HepG2 (cell line): ENCODE measurements around the gene SPAG9. TPM values are rescaled to one million over a fixed set of nuclear protein-coding genes. Genes with fewer than 3 reads are reported as not detected.

Experiments
- CBFB ChIP-seq: sonication (generic); formaldehyde crosslinking; IDR thresholded peaks from 2 replicates; pipeline ENCODE4 v1.4.0; 2020; ENCODE audit warnings: missing genetic modification reagents
- JDP2 ChIP-seq: sonication (generic); formaldehyde crosslinking; IDR thresholded peaks from 2 replicates; pipeline ENCODE4 v1.8.1; 2022; ENCODE audit warnings: missing genetic modification reagents, borderline replicate concordance
- KLF15 ChIP-seq: sonication (generic); formaldehyde crosslinking; IDR thresholded peaks from 2 replicates; pipeline ENCODE4 v1.8.1; 2023; ENCODE audit warnings: borderline replicate concordance, mild to moderate bottlenecking, inconsistent platforms, missing genetic modification reagents, mixed read lengths
- LCORL ChIP-seq, 2 experiments: fragments of 450-650 bp in 1 of 2; sonication (generic) in 1 of 2; formaldehyde crosslinking in 1 of 2; IDR thresholded peaks; 2 replicates each; pipeline versions ENCODE4 v1.5.0 to v1.6.1; 2017 to 2020; ENCODE audit warnings: antibody characterized with exemption in 1 of 2, missing genetic modification reagents in 1 of 2
- MEIS1 ChIP-seq: sonication (generic); formaldehyde crosslinking; IDR thresholded peaks from 2 replicates; pipeline ENCODE4 v1.9.0; 2021; ENCODE audit warnings: mild to moderate bottlenecking, missing genetic modification reagents, moderate library complexity, borderline replicate concordance
- NCOA5 ChIP-seq: sonication (generic); formaldehyde crosslinking; IDR thresholded peaks from 2 replicates; pipeline ENCODE4 v1.4.0; 2020; ENCODE audit warnings: missing genetic modification reagents
- PHF5A ChIP-seq: IDR thresholded peaks from one replicate; pipeline ENCODE4 v1.6.1; 2018; ENCODE audit warnings: low read depth, missing genetic modification reagents; ENCODE audit not compliant: unreplicated experiment
- RCOR2 ChIP-seq: IDR thresholded peaks from 2 replicates; pipeline ENCODE4 v1.6.1; 2016; ENCODE audit warnings: missing biosample characterization, missing genetic modification reagents
- SIX1 ChIP-seq: sonication (generic); formaldehyde crosslinking; IDR thresholded peaks from 2 replicates; pipeline ENCODE4 v1.4.0; 2020; ENCODE audit warnings: missing genetic modification reagents, borderline replicate concordance
- SP5 ChIP-seq: IDR thresholded peaks from 2 replicates; pipeline ENCODE4 v1.6.1; 2016; ENCODE audit warnings: low read depth, borderline replicate concordance
- ZMYM3 ChIP-seq: sonication (generic); formaldehyde crosslinking; IDR thresholded peaks from 2 replicates; pipeline ENCODE4 v1.5.1; 2020; ENCODE audit warnings: mild to moderate bottlenecking, missing genetic modification reagents
- ZNF207 ChIP-seq: fragments of 450-650 bp; IDR thresholded peaks from 2 replicates; pipeline ENCODE4 v1.6.1; 2016; ENCODE audit warnings: antibody characterized with exemption, borderline replicate concordance
- ZNF451 ChIP-seq: sonication (generic); formaldehyde crosslinking; IDR thresholded peaks from 2 replicates; pipeline ENCODE4 v1.5.0; 2020; ENCODE audit warnings: mild to moderate bottlenecking, missing genetic modification reagents
- ZNF724P ChIP-seq: sonication (generic); formaldehyde crosslinking; IDR thresholded peaks from 2 replicates; pipeline ENCODE4 v1.8.0; 2022; ENCODE audit warnings: missing genetic modification reagents, borderline replicate concordance
- ZNF883 ChIP-seq: sonication (generic); formaldehyde crosslinking; IDR thresholded peaks from 2 replicates; pipeline ENCODE4 v1.5.1; 2020; ENCODE audit warnings: mild to moderate bottlenecking, missing genetic modification reagents; ENCODE audit errors: not compliant biosample characterization
- polyA plus RNA-seq, 8 experiments: library from polyadenylated mRNA; depleted of rRNA in 3 of 8; stranded (reverse) in 7 of 8; unstranded in 1 of 8; fragments of >200 nt; fragmentation: Illumina TruSeq in 4 of 8; extraction: Trizol in 4 of 8; gene quantifications; 2 replicates each; pipeline versions ENCODE4 v1.2.1 to v1.2.3, GENCODE V29; 2011 to 2016; ENCODE audit warnings: low read depth in 4 of 8, missing spikeins in 1 of 8, mixed read lengths in 1 of 8; ENCODE audit not compliant: insufficient read depth in 1 of 8
- total RNA-seq, 5 experiments: library from RNA; depleted of rRNA; stranded (reverse); fragments of >200 nt; fragmentation: Illumina TruSeq; extraction: Trizol; gene quantifications; 2 replicates each; pipeline ENCODE4 v1.2.3, GENCODE V29; 2016; ENCODE audit warnings: low read depth in 1 of 5
- TF ChIP-seq, protein P1 (sequence below): IDR thresholded peaks from 2 replicates; pipeline ENCODE4 v1.6.1; 2016; ENCODE audit warnings: low read depth, borderline replicate concordance
- TF ChIP-seq, protein P2 (sequence below): sonication (generic); formaldehyde crosslinking; IDR thresholded peaks from 2 replicates; pipeline ENCODE4 v1.5.1; 2020; ENCODE audit warnings: missing genetic modification reagents, mild to moderate bottlenecking, borderline replicate concordance
- TF ChIP-seq, protein P3 (sequence below): sonication (generic); formaldehyde crosslinking; IDR thresholded peaks from 2 replicates; pipeline ENCODE4 v1.9.0; 2021; ENCODE audit warnings: missing genetic modification reagents, mild to moderate bottlenecking, borderline replicate concordance
- TF ChIP-seq, protein P4 (sequence below): sonication (generic); formaldehyde crosslinking; IDR thresholded peaks from 2 replicates; pipeline ENCODE4 v1.4.0; 2020; ENCODE audit warnings: missing genetic modification reagents

The SPAG9 gene
- total and polyA plus RNA-seq, 2 of the 13 experiments (the other 11 are each of a cell fraction or from before 2014, with no cell fraction given), result 43.2 to 78.6 TPM

DNA sequence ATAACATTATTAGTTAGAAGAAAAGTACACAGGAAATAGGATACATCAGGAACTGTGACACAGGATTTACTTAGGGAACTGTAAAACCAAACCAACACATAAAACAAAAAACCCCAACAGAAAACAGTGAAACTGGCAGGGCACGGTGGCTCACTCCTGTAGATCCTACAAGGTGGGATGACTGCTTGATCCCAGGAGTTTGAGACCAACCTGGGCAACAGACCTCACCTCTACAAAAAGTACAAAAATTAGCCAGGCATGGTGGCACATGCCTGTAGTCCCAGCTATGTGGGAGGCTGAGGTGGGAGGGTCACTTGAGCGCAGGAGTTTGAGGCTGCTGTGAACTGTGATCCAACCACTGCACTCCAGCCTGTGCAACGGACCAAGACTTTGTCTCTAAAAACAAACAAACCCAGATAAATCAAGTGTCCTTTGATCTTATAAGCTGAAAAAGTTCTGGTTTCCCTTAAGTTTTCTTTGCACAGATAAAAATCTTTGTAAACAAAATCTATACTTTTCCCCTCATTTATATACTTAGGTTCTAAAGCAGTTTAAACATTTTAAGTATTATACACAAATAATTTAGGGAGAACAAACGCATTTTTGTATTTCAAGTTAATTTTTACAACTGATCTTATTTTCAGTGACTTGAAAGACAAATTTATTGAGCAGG is 143.0 kb downstream of the SPAG9 start (continued):
- TF ChIP-seq RCOR2 (CRISPR knock-in tag) (peak; percentile 95), SP5 (peak; percentile 87), CBFB (CRISPR knock-in tag) (peak; percentile 42; the same call in 1 of the 2 replicates), MEIS1 (CRISPR knock-in tag) (peak; percentile 75; the same call in 1 of the 2 replicates), JDP2 (no peak), KLF15 (CRISPR knock-in tag) (no peak), NCOA5 (no peak), ZNF724P (CRISPR knock-in tag) (no peak), SIX1 (CRISPR knock-in tag) (peak; percentile 60; the same call in 1 of the 2 replicates), LCORL (IDR thresholded peaks at IDR 0.05) (no peak), LCORL (CRISPR knock-in tag; IDR thresholded peaks at IDR 0.05) (peak; percentile 40; the same call in 1 of the 2 replicates), ZMYM3 (peak; percentile 98), PHF5A (peak; percentile 49), ZNF207 (no peak), ZNF451 (CRISPR knock-in tag) (no peak), ZNF883 (CRISPR knock-in tag) (peak; percentile 42)
- TF ChIP-seq, protein P1, sequence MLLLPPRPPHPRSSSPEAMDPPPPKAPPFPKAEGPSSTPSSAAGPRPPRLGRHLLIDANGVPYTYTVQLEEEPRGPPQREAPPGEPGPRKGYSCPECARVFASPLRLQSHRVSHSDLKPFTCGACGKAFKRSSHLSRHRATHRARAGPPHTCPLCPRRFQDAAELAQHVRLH (CRISPR knock-in tag), result peak; percentile 86; the same call in 1 of the 2 replicates
- TF ChIP-seq, protein P2, sequence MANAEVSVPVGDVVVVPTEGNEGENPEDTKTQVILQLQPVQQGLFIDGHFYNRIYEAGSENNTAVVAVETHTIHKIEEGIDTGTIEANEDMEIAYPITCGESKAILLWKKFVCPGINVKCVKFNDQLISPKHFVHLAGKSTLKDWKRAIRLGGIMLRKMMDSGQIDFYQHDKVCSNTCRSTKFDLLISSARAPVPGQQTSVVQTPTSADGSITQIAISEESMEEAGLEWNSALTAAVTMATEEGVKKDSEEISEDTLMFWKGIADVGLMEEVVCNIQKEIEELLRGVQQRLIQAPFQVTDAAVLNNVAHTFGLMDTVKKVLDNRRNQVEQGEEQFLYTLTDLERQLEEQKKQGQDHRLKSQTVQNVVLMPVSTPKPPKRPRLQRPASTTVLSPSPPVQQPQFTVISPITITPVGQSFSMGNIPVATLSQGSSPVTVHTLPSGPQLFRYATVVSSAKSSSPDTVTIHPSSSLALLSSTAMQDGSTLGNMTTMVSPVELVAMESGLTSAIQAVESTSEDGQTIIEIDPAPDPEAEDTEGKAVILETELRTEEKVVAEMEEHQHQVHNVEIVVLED (CRISPR knock-in tag), result peak; percentile 32; the same call in 1 of the 2 replicates
- TF ChIP-seq, protein P3, sequence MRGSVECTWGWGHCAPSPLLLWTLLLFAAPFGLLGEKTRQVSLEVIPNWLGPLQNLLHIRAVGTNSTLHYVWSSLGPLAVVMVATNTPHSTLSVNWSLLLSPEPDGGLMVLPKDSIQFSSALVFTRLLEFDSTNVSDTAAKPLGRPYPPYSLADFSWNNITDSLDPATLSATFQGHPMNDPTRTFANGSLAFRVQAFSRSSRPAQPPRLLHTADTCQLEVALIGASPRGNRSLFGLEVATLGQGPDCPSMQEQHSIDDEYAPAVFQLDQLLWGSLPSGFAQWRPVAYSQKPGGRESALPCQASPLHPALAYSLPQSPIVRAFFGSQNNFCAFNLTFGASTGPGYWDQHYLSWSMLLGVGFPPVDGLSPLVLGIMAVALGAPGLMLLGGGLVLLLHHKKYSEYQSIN (CRISPR knock-in tag), result no peak
- TF ChIP-seq, protein P4, sequence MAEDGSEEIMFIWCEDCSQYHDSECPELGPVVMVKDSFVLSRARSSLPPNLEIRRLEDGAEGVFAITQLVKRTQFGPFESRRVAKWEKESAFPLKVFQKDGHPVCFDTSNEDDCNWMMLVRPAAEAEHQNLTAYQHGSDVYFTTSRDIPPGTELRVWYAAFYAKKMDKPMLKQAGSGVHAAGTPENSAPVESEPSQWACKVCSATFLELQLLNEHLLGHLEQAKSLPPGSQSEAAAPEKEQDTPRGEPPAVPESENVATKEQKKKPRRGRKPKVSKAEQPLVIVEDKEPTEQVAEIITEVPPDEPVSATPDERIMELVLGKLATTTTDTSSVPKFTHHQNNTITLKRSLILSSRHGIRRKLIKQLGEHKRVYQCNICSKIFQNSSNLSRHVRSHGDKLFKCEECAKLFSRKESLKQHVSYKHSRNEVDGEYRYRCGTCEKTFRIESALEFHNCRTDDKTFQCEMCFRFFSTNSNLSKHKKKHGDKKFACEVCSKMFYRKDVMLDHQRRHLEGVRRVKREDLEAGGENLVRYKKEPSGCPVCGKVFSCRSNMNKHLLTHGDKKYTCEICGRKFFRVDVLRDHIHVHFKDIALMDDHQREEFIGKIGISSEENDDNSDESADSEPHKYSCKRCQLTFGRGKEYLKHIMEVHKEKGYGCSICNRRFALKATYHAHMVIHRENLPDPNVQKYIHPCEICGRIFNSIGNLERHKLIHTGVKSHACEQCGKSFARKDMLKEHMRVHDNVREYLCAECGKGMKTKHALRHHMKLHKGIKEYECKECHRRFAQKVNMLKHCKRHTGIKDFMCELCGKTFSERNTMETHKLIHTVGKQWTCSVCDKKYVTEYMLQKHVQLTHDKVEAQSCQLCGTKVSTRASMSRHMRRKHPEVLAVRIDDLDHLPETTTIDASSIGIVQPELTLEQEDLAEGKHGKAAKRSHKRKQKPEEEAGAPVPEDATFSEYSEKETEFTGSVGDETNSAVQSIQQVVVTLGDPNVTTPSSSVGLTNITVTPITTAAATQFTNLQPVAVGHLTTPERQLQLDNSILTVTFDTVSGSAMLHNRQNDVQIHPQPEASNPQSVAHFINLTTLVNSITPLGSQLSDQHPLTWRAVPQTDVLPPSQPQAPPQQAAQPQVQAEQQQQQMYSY (CRISPR knock-in tag), result no peak
